HG03442 (cell line): Measurements from ENCODE around the gene APLP1.
A peak's percentile ranks its signal among the peaks of the same experiment; 100 is the strongest.
"Not testable (repeated sequence)": the region's sequence is repeated elsewhere in the genome, so short reads cannot be mapped to it uniquely, and the experiment has no call there.

Experiments
- ATAC-seq: cut with Tn5 transposase; IDR thresholded peaks from one replicate; pipeline ENCODE4 v1.9.1; 2021; ENCODE audit warnings: mild to moderate bottlenecking, moderate library complexity; ENCODE audit not compliant: unreplicated experiment

Gene APLP1

DNA sequence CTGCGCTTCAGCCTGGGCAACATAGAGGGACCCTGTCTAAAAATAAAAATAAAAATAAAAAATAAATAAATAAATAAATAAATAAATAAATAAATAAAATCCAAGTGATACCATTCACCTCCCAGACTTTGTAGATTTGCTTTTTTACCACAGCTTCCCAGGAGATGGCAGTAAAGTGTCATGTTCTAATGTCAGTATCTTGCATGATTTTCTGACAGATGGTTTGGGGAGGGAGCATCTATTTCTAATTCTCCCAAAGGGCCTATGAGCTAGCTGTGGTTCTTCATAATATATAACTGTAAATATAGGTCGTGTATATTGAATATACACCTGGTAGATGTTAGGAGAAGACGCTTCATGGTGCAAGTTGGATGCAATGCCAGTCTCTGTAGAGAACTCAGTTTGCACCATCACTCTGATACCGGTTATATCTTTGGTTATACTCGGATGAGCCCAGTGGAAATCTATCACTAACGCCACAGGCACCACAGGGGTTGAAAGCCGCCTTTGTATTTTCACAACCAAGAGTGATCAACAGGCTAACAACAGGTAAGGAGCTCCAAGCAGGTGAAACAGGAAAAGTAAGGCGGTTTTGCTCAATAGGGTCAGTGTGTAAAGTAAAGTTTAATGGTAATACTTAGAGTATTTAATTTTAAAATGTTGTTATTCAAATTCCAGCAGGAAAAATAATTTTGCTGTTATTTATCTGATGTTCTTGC lies 13.9 kb downstream of the APLP1 start:
- ATAC-seq: no peak

- ATAC-seq: no peak
Measured at GRCh38 chr19:35883882-35884281, 15.5 kb downstream of the APLP1 start.

GRCh38 chr19:35885225-35885738 lies 16.9 kb downstream of the APLP1 start:
- ATAC-seq: no peak

DNA sequence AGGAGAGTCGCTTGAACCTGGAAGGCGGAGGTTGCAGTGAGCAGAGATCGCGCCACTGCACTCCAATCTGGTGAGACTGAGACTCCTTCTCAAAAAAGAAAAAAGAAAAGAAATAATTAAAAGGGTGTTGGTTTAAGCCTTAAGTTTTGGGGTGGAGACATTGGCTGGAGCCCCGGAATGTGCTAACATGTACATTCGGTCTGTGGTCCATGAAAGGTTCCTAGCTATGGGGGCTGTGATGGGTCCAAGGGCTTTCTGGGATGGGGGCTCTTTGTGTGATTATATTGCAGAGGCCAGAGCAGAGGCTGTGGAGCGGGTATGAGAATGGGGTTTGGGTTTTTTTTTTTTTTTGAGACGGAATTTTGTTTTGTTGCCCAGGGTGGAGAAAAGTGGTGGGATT lies 17.5 kb downstream of the APLP1 start:
- no peak for ATAC-seq

GRCh38 chr19:35887197-35887596 lies 18.8 kb downstream of the APLP1 start:
- no peak for ATAC-seq

- ATAC-seq: no peak
Measured at GRCh38 chr19:35888398-35888797, 20.0 kb downstream of the APLP1 start.

GRCh38 chr19:35889370-35890112 lies 21.2 kb downstream of the APLP1 start:
- ATAC-seq: no peak

DNA sequence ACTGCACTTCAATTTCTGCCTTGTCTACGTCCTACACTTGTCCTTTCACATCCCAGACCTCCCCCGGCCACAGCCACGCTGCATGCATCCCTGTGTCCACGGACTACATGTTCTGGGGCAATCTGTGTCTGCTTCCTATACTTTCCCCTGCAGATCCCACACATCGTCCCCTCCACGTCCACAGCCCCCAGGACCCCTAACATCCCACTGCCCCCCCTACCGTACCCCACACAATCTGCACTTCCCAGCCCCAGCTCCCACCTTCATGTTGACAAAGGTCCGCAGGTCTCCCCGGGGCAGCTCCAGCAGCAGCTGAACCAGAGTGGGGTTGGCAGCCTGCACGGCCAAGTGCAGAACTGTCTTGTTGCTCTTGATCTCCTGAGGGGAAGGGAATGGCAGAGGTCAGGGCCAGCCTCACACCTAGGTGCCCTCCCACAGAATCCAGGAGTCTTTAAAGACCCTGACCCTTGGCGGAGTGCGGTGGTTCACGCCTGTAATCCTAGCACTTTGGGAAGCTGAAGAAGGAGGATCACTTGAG lies 21.8 kb downstream of the APLP1 start:
- ATAC-seq: no peak

- not testable (repeated sequence) for ATAC-seq
Measured at GRCh38 chr19:35891819-35892218, 23.4 kb downstream of the APLP1 start.

GRCh38 chr19:35894342-35894741 lies 26.0 kb downstream of the APLP1 start:
- no peak for ATAC-seq

- ATAC-seq: no peak
Measured at GRCh38 chr19:35895911-35896642, 27.7 kb downstream of the APLP1 start.

- no peak for ATAC-seq
Measured at GRCh38 chr19:35896643-35897040, 28.3 kb downstream of the APLP1 start.

GRCh38 chr19:35897706-35898451 lies 29.5 kb downstream of the APLP1 start:
- ATAC-seq: no peak

DNA sequence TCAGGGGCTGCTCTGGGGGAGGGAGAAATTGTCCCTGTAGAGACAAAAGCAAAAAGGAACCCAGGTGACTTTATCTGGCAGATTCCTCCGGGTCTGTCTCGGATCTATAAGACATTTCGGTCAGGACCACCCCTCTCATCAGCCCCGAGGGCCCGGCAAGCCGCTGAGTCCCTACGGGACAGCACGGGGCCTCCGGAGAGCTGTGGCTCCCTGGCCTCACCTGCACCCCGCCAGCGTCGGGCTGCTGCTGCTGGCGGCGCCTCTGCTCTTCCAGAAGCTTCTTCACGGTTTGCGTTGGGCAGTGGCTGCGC lies 30.1 kb downstream of the APLP1 start:
- ATAC-seq: no peak

- peak; percentile 43 for ATAC-seq
Measured at GRCh38 chr19:35899547-35900214, 31.3 kb downstream of the APLP1 start.

- no peak for ATAC-seq
Measured at GRCh38 chr19:35901055-35901644, 32.8 kb downstream of the APLP1 start.

DNA sequence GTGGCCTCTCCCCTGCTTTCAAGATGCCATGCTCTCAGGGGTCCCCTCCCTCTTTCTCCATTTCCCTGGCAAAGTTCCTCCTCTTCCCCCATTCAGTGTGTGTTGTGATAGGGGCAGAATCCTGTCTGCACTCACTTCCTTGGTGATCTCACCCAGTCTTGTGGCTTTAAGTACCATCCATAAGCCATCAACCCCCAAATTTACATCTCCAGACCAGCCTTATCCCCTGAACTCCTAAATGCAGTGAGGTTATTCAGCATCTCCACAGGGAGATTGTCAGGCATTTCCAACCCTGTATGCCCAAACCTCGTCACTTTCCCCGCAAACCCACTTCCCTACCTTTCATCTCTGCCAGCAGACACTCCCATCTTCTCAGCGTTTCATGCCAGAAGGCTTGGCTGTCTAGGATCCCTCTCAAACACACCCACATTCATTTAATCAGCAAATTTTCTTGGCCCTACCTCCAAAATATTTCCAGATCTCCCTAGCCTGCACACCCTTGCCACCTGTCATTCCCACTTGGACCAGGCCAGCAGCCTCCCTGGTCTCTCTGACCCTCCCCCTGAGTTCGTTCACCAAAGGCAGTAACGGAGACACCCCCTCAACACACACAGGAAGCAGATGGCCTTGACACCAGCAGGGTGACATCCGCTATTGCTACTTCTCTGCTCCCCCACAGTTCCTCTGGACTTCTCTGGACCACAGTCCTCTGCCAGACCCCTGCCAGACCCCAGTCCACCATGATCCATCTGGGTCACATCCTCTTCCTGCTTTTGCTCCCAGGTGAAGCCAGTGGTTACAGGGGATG lies 33.7 kb downstream of the APLP1 start, which contains the start of gene HCST:
HCST (plus strand) TSS at position 676 of the 808 bp plus-strand sequence; CDS start at position 741, 65 bp downstream.
- ATAC-seq: no peak

DNA sequence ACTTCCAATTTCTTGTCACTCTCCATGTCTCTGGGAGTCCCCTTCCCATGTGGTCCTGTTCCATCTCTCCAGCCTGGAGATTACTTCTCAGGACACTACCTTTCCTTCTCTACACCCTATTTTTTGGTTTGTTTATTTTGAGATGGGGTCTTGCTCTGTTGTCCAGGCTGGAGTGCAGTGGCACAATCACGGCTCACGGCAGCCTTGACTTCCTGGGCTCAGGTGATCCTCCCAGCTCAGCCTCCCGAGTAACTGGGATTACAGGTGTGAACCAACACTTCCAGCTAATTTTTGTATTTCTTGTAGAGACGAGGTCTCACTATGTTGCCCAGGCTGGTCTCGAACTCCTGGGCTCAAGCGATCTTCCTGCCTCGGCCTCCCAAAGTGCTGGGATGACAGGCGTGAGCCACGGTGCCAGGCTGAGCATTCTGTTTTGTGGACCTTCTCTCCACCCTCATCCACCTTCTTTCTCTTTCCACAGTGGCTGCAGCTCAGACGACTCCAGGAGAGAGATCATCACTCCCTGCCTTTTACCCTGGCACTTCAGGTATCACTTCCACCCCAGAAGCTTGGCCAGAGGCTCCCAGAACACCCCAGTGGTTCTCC lies 34.6 kb downstream of the APLP1 start:
- no peak for ATAC-seq
